ENCODE results near the gene PAFAH2. TPM values are rescaled to one million over a fixed set of nuclear protein-coding genes. Genes with fewer than 3 reads are reported as not detected.
"Not testable (repeated sequence)": the region's sequence is repeated elsewhere in the genome, so short reads cannot be mapped to it uniquely, and the experiment has no call there.

The PAFAH2 gene
- total RNA-seq, 2 experiments from 2014 or later = 8.6 to 8.8 TPM

GRCh38 chr1:25989440-25990234 lies 8.2 kb downstream of the PAFAH2 start:
- Mint-ChIP-seq H3K36me3 (peaks cover 24% of the 10 kb centered on the region), H3K27me3 (no peaks in the 10 kb centered on the region), H3K9me3 (no peaks in the 10 kb centered on the region), H3K4me1 (peaks cover 57% of the 10 kb centered on the region), H3K27ac (peak overlapping the region; percentile 92), H3K4me3 (peak overlapping the region; percentile 85)
- DNase-seq = no peak

GRCh38 chr1:25987951-25988350 lies 9.9 kb downstream of the PAFAH2 start:
- Mint-ChIP-seq H3K4me3 (no peak overlapping the region), H3K27me3 (no peaks in the 10 kb centered on the region), H3K27ac (no peak overlapping the region), H3K4me1 (peaks cover 51% of the 10 kb centered on the region), H3K9me3 (no peaks in the 10 kb centered on the region), H3K36me3 (peaks cover 30% of the 10 kb centered on the region)
- DNase-seq = no peak

- H3K27me3 Mint-ChIP-seq, H3K9me3 Mint-ChIP-seq, H3K27ac Mint-ChIP-seq, DNase-seq, H3K4me3 Mint-ChIP-seq: not testable (repeated sequence)
- Mint-ChIP-seq H3K36me3 (peaks cover 35% of the 10 kb centered on the region), H3K4me1 (peaks cover 41% of the 10 kb centered on the region)
Observed at GRCh38 chr1:25986773-25987172, 11.1 kb downstream of the PAFAH2 start.

DNA sequence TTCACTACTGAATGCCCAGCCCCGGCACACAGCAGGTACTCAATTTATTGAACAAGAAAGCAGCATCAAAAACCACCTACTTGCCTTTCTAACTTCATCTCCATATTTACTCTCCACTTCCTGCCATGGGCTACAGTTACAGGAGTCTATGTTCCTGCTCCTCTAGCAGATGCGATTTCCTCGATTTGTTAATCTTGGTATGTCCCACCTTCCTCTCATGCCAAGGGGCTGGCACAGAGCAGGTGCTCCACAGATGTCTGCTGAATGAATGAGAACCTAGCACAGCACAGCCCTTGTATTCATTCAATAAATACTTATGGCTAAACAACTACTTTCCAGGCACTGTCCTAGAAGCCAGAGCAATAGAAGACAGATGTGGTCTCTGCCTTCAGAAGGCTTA lies 12.2 kb downstream of the PAFAH2 start:
- no peak overlapping the region for H3K4me3 Mint-ChIP-seq
- no peaks in the 10 kb centered on the region for H3K27me3 Mint-ChIP-seq
- no peak for DNase-seq
- peaks cover 39% of the 10 kb centered on the region for H3K36me3 Mint-ChIP-seq
- no peak overlapping the region for H3K27ac Mint-ChIP-seq
- H3K4me1 Mint-ChIP-seq = peaks cover 36% of the 10 kb centered on the region
- no peaks in the 10 kb centered on the region for H3K9me3 Mint-ChIP-seq

- Mint-ChIP-seq H3K36me3 (peaks cover 39% of the 10 kb centered on the region), H3K9me3 (no peaks in the 10 kb centered on the region)
Observed at GRCh38 chr1:25985171-25985570, 12.7 kb downstream of the PAFAH2 start.

DNA sequence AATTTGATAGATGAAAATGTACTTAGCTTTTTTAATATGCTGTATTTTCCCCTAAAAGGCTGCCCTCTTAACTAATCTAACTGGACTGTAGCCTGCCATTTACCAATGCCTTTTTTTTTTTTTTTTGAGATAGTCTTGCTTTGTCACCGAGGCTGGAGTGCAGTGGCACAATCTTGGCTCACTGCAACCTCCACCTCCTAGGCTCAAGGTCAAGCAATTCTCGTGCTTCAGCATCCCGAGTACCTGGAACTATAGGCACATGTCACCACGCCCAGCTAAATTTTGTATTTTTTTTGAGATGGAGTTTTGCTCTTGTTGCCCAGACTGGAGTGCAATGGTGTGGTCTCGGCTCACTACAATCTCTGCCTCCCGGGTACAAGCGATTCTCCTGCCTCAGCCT lies 18.7 kb downstream of the PAFAH2 start:
- H3K27me3 Mint-ChIP-seq = no peaks in the 10 kb centered on the region
- H3K4me3 Mint-ChIP-seq = no peak overlapping the region
- H3K9me3 Mint-ChIP-seq = no peaks in the 10 kb centered on the region
- no peaks in the 10 kb centered on the region for H3K4me1 Mint-ChIP-seq
- no peak overlapping the region for H3K27ac Mint-ChIP-seq
- H3K36me3 Mint-ChIP-seq = peaks cover 22% of the 10 kb centered on the region
- DNase-seq = no peak

More at GRCh38 chr1:25985171-25985570, 12.7 kb downstream of the PAFAH2 start:
- no peak for DNase-seq
- Mint-ChIP-seq H3K27me3 (no peaks in the 10 kb centered on the region), H3K4me1 (peaks cover 33% of the 10 kb centered on the region), H3K4me3 (no peak overlapping the region), H3K27ac (no peak overlapping the region)

DNA sequence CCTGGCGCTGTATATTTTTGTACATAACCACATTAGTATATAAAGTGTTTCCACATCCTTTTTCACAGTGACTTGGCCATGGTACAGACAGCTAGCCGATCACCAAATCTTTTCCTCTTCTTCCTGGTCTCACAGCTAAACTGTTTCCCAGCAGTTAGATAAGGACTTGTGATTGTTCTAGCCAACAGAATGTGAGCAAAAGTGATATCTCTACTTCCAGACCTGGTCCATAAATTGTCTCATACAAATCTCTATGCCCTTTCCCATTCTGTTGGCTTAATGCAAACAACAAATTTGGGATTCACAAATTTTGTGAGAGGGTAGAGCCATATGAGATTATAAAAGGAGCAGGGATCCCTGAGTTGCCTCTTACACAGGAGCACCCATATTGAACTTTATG lies 19.5 kb downstream of the PAFAH2 start:
- Mint-ChIP-seq H3K27ac (no peak overlapping the region), H3K4me3 (no peak overlapping the region), H3K27me3 (no peaks in the 10 kb centered on the region), H3K4me1 (peaks cover 5% of the 10 kb centered on the region), H3K9me3 (no peaks in the 10 kb centered on the region), H3K36me3 (peaks cover 25% of the 10 kb centered on the region)
- no peak for DNase-seq

- no peak for DNase-seq
- Mint-ChIP-seq H3K4me3 (no peak overlapping the region), H3K27ac (no peak overlapping the region)
Observed at GRCh38 chr1:25977801-25978200, 20.1 kb downstream of the PAFAH2 start.

DNA sequence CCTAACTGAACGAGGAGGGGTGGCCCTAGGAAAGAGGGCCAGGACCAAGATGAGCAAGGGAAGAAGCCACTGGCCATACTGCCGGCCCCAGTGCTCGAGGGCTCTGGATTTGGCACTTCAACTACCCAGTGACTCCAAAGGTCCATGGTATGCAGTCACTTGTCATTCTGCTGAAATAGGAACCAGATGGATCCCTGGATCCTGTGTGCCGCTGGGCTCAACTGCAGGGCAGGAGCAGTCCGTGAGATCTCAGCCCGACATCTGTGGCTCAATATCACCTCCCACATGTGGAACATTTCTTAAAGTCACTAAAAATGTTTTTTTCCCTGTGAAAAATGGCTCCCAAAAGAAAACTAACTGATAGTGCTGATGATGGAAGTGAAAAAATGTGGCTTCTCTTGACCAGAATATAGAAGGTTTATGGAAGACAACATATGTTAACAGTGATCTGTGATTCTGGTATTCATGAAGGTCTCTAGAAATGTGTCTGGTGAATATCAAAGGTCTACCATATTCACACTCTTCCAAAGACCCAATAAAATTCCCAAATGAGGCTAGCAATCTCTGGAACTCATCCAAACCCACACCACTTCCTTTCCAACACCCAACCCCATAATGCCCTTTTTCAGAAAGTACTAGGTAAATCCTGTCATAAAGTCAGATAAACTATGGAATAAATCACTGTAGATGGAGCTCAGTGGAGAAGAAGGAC lies 24.1 kb downstream of the PAFAH2 start:
- Mint-ChIP-seq H3K4me3 (no peak overlapping the region), H3K27me3 (no peaks in the 10 kb centered on the region), H3K4me1 (peaks cover 26% of the 10 kb centered on the region), H3K36me3 (peaks cover 34% of the 10 kb centered on the region), H3K27ac (no peak overlapping the region), H3K9me3 (no peaks in the 10 kb centered on the region)
- DNase-seq = no peak

More at GRCh38 chr1:25977801-25978200, 20.1 kb downstream of the PAFAH2 start:
- H3K9me3 Mint-ChIP-seq = no peaks in the 10 kb centered on the region
- peaks cover 6% of the 10 kb centered on the region for H3K4me1 Mint-ChIP-seq
- H3K36me3 Mint-ChIP-seq = peaks cover 27% of the 10 kb centered on the region
- no peaks in the 10 kb centered on the region for H3K27me3 Mint-ChIP-seq

DNA sequence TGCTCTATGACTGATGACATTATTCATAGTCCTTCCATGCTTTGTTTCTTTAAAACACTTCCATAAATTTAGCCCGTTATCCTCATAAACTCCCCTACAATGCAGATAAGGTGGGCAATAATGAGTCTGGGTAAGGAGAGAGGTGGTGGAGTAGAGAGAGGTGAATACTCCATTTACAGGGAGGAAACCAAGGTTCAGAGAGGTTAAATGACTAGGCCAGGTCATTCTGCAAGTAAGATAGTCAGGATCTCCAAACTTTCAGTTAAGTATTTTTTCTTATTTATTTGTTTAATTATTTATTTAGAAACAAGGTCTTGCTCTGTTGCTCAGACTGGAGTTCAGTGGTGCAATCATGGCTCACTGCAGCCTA lies 26.1 kb downstream of the PAFAH2 start:
- Mint-ChIP-seq H3K4me3 (peak overlapping the region; percentile 35), H3K27me3 (no peaks in the 10 kb centered on the region), H3K4me1 (peaks cover 34% of the 10 kb centered on the region)

DNA sequence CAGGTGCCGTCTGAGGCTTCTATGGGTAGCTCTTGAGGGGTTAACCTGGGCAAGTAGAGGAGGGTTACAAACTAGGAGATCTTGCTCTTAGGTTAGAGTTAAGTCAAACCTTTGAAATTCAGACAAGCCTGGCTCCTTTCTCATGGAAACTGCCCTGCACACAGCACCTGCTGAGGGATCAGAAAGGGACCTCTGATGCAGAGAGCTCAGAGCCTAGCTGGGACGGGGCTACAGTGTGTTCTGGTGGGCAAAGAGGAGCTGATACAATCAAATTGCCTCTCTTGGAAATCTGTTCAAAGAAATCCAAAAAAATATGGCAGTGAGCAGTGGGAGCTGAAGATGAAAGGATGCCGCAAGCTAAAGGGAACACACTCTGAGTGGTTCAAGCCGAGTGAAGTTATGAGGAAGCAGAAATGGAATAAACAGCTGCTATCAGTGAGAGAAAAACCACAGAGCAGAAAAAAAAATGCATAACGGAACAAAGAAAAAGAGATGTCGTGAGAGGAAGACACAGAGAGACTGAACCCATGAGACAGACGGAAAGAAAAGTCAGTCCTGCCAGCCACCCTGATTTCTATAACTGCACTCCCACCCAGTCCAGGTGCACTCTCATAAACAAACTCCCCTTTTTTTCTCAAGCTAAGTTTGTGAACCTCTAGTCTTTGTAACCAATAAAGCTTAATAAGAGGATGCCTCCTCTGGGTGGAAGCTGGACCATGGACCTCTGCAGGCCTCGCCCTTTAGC lies 26.6 kb downstream of the PAFAH2 start:
- H3K9me3 Mint-ChIP-seq = no peaks in the 10 kb centered on the region
- peak overlapping the region; percentile 35 for H3K4me3 Mint-ChIP-seq
- H3K27me3 Mint-ChIP-seq = no peaks in the 10 kb centered on the region
- peak overlapping the region; percentile 94 for H3K27ac Mint-ChIP-seq
- peaks cover 44% of the 10 kb centered on the region for H3K36me3 Mint-ChIP-seq
- H3K4me1 Mint-ChIP-seq = peaks cover 36% of the 10 kb centered on the region
- DNase-seq = peak; percentile 21

More for the DNA sequence above, 26.1 kb downstream of the PAFAH2 start:
- no peak for DNase-seq
- no peaks in the 10 kb centered on the region for H3K9me3 Mint-ChIP-seq
- H3K36me3 Mint-ChIP-seq = peaks cover 39% of the 10 kb centered on the region
- peak overlapping the region; percentile 94 for H3K27ac Mint-ChIP-seq

- DNase-seq = no peak
- peaks cover 42% of the 10 kb centered on the region for H3K36me3 Mint-ChIP-seq
- H3K27ac Mint-ChIP-seq = no peak overlapping the region
- no peak overlapping the region for H3K4me3 Mint-ChIP-seq
- H3K27me3 Mint-ChIP-seq = no peaks in the 10 kb centered on the region
- H3K9me3 Mint-ChIP-seq = no peaks in the 10 kb centered on the region
- peaks cover 27% of the 10 kb centered on the region for H3K4me1 Mint-ChIP-seq
Observed at GRCh38 chr1:25967308-25967707, 30.6 kb downstream of the PAFAH2 start.

DNA sequence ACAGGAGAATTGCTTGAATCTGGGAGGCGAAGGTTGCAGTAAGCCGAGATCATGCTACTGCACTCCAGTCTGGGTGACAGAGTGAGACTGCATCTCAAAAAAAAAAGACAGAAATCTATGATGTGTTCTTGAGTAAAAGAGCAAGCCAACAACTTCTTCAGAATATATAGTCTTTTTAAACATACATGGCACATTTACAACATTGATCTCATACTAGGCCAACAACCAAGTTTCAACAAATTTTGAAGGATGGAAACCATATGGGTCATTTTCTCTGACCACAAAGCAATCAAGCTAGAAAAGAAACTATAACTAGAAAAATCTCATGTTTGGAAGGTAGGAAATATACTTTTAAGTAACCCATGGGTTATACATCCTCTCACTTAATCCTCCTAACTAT lies 38.3 kb downstream of the PAFAH2 start:
- H3K4me1 Mint-ChIP-seq = no peaks in the 10 kb centered on the region
- H3K27ac Mint-ChIP-seq = no peak overlapping the region
- H3K9me3 Mint-ChIP-seq = peaks cover 3% of the 10 kb centered on the region
- H3K36me3 Mint-ChIP-seq = peaks cover 46% of the 10 kb centered on the region
- no peak for DNase-seq
- no peaks in the 10 kb centered on the region for H3K27me3 Mint-ChIP-seq
- no peak overlapping the region for H3K4me3 Mint-ChIP-seq

DNA sequence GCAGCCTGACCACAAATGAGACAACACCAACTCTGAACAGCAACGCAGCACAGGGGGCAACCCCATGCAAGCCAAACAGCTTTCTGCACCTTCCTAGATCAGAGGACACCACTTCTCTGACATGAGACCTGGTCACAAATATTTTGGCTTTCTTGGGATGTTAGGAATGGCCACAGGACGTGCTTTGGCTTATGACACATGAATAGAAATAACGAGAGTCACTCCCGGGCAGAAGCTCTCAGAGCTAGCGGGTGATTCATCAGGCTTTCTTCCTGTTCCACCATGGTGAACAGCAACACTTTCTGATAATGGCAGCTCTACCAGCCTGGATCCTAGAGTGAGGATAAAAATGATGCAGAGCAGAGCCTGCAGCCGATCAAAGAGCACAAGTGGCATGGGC lies 39.4 kb downstream of the PAFAH2 start:
- Mint-ChIP-seq H3K9me3 (peaks cover 3% of the 10 kb centered on the region), H3K36me3 (peaks cover 37% of the 10 kb centered on the region), H3K27ac (no peak overlapping the region), H3K4me3 (no peak overlapping the region), H3K4me1 (no peaks in the 10 kb centered on the region), H3K27me3 (no peaks in the 10 kb centered on the region)
- no peak for DNase-seq

- Mint-ChIP-seq H3K9me3 (peaks cover 3% of the 10 kb centered on the region), H3K27me3 (no peaks in the 10 kb centered on the region), H3K4me3 (no peak overlapping the region), H3K4me1 (no peaks in the 10 kb centered on the region), H3K36me3 (peaks cover 24% of the 10 kb centered on the region), H3K27ac (no peak overlapping the region)
- no peak for DNase-seq
Observed at GRCh38 chr1:25955553-25955952, 42.3 kb downstream of the PAFAH2 start.
